HG03064 (cell line): Measurements from ENCODE around the gene CEP290.

Experiments used
- ATAC-seq: cut with Tn5 transposase; IDR thresholded peaks from one replicate; pipeline ENCODE4 v1.9.1; 2021; ENCODE audit warnings: low read depth; ENCODE audit not compliant: unreplicated experiment

Gene CEP290, protein sequence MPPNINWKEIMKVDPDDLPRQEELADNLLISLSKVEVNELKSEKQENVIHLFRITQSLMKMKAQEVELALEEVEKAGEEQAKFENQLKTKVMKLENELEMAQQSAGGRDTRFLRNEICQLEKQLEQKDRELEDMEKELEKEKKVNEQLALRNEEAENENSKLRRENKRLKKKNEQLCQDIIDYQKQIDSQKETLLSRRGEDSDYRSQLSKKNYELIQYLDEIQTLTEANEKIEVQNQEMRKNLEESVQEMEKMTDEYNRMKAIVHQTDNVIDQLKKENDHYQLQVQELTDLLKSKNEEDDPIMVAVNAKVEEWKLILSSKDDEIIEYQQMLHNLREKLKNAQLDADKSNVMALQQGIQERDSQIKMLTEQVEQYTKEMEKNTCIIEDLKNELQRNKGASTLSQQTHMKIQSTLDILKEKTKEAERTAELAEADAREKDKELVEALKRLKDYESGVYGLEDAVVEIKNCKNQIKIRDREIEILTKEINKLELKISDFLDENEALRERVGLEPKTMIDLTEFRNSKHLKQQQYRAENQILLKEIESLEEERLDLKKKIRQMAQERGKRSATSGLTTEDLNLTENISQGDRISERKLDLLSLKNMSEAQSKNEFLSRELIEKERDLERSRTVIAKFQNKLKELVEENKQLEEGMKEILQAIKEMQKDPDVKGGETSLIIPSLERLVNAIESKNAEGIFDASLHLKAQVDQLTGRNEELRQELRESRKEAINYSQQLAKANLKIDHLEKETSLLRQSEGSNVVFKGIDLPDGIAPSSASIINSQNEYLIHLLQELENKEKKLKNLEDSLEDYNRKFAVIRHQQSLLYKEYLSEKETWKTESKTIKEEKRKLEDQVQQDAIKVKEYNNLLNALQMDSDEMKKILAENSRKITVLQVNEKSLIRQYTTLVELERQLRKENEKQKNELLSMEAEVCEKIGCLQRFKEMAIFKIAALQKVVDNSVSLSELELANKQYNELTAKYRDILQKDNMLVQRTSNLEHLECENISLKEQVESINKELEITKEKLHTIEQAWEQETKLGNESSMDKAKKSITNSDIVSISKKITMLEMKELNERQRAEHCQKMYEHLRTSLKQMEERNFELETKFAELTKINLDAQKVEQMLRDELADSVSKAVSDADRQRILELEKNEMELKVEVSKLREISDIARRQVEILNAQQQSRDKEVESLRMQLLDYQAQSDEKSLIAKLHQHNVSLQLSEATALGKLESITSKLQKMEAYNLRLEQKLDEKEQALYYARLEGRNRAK (N-terminal part only)

DNA sequence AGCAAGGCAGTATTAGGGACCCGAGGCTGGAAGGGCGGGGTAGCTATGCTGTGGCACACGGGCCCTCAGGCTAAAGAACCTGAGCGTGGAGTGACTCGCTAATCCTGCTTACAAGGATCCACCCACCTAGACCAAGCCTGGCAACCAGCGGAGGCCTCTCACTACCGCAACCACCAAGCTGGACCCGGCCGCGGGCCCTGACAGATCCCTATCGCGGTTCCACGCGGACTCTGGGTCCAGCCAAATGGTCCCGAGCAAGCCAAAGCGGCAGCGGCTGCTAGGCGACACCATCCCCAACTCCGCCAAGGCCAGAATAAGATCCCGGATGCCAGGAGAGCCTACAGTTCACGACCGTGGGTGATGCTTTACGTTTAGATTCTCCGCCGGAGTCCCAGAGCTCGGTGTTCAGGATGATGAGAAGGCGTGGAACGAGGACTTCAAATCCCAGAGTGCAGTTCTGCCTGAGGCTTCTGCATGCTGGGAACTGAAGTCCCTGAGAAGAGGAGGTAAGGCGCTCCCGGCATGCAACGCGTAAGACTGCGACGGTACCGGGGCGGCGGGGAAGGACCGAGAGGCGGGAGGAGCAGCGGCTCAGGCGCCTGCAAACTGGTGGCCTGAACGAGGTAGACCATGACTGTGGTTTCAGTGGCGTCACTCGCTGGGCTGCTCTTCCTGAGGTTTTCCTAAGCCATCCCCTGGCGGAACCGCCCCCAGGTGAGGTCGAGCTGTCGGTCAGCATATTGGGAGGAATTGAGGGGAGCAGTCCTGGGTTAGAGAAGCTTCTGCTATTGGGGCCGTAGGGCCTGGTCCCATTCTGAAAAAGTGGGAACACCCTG is at the start of gene CEP290, which contains the start of gene TMTC3:
Gene CEP290 (minus strand): TSS at position 315 of the 836 bp plus-strand sequence. CDS start 781 bp downstream, outside the sequence.
Gene TMTC3 (plus strand): TSS at position 534 of the 836 bp plus-strand sequence. CDS start 6,009 bp downstream, outside the sequence.
- peak; percentile 94 for ATAC-seq

DNA sequence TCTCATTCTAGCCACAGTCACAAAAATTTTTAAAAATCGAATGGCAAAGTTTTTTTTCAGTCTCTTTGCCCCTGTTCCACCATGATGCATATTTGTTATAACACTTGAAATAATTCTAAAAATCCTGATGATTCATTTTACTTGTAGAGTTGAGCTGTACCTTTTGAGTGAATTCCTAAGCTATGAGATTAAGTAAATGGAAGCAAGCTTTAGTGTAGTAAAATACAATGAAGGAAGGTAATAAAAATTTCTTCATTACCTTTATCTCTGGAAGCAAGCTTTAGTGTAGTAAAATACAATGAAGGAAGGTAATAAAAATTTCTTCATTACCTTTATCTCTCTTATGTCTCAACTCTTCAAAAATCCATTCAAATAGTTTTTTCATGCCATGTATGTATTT is 46.3 kb upstream of the CEP290 start:
- ATAC-seq, result no peak

DNA sequence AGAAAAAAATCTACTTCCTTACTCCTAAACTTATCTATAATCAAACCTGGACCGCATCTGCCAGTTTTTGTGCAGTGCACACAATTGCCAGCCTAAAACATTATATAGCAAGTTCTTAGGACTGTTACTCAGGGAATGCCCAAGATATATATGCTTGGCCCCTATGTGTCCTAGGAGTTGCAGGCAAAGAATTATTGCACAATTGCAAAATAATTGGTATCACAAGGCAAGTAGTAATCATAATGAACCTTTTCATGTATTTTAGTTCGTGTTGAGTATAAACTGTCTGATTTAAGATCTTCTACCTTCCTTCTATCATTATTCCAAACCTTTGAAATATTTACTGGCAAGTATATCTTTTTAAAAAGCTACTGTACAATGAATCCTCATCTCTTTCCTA is 45.7 kb upstream of the CEP290 start:
- no peak for ATAC-seq

DNA sequence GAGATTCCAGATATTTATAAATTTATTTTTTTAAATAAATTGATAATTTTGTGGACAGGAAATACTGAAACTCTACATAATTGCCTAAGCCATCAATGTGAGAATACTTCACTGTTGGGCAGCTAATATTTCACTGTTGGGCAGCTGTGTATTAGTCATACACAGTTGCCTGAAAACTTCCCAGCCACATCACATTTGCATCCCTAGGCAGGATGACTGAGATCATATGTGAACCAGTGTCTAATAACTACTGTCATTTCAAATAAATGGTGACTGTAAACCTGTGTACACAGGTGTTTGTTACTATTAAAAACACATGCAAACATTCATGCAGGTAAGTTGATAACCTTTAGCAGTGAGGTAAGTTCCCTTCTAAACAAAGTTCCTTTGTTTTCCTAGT is 44.1 kb upstream of the CEP290 start:
- ATAC-seq, result peak; percentile 87

DNA sequence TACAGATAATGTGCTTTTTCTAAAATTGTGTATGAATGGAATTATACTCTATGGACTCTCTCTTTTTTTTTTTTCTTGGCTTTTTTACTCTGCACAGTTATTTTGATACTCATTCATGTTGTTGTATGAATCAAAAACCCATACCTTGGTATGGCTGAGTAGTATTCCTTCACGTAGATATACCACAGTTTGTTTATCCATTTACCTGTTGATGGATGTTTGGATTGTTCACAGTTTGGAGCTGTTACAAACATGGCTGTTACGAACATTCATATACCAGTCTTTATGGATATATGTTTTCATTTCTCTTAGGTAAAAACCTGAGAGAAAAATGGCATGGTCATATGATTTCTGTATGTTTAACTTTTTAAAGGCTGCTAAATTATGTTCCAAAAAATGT is 43.4 kb upstream of the CEP290 start:
- no peak for ATAC-seq

DNA sequence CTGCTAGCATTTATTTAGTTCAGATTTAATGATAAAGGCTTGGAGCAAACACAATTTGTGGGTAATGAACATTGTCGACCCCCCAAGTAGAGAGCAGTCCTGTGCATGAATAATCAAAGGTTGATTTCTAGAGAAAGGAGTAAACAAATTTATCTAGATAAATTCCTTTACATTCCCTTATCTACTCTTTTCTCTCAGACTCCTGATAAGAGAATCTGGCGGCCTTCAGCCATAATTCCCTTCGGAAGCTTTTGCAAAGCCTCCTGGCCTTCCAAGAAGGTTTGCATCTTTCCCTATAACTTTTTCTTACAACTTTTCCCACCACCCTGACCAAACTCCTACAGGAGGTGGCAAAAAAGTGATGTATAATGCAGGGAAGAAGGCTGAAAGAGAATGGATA is 42.3 kb upstream of the CEP290 start:
- ATAC-seq, result no peak

DNA sequence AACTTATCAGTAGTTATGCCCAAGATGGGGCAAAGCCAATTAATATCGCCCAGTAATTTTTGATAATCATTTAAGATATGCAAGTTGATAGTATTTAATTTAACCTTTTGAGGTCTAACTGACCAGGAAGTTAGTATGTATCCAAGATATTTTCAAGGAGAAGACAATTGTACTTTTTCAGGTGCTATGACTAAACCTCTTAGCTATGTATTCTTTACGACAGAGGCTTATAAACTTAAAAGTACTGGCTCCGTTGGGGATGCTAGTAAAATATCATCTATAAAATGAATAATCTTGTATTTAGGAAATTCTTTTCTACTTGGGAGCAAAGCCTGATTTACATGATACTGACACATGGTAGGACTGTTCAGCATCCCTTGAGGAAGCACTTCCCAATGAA is 40.5 kb upstream of the CEP290 start:
- ATAC-seq, result no peak

DNA sequence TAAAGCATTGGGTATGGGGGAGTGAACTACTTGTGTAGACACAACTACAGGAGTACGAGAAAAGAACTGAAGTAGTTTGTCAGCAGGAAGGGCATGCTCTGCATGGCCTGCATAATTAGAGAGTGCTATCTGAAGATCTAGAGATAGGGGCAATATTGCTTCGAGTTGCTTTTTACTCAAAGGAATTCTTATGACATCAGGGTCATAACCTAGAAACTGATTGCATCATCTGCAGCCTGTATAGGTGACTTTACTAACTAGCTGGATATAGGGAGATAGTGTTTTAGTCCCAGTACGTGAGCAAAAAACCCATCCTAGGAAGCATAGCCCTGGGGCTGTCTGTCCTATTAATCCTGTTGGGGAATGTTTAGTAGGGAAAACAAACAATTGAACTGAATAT is 40.0 kb upstream of the CEP290 start:
- no peak for ATAC-seq

DNA sequence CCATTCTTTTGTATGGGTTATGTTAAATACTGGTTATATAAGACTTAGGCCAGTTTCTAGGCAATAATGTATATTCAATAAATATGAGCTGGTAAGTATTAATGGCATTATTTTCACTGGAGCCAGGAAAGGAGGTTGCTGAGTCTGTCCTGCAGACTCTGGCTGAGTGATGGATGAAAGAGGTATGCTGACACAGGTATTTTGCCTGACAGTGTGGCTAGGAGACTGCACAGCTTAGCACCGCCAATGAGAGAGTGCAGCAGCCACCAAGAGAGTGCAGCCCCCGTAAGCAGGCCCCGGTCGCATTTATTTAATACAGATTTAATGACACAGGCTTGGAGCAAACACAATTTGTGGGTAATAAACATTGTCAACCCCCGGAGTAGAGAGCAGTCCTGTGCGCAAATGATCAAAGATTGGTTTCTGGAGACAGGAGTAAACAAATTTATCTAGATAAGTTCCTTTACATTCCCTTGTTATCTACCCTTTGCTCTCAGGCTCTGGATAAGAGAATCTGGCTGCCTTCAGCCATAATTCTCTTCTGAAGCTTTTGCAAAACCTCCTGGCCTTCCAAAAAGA is 37.6 kb upstream of the CEP290 start:
- ATAC-seq, result no peak

DNA sequence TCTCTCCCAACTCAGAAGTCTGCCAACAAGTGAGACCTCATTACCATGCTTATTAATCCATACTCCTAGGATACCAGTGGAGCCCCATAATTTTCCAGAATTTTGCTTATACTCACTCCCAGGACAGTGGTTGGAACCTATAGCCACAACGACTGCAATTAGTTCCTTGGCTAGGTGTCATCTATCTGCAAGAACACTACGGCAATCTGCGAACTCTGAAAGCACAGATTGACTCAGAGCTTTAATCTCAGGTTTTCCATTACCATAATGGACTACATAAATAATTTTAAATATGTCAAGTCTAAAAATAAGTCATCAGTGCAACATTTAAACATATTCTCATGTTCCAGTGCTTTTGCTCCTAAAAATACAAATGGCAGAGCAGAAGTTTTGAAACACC is 33.7 kb upstream of the CEP290 start:
- no peak for ATAC-seq

DNA sequence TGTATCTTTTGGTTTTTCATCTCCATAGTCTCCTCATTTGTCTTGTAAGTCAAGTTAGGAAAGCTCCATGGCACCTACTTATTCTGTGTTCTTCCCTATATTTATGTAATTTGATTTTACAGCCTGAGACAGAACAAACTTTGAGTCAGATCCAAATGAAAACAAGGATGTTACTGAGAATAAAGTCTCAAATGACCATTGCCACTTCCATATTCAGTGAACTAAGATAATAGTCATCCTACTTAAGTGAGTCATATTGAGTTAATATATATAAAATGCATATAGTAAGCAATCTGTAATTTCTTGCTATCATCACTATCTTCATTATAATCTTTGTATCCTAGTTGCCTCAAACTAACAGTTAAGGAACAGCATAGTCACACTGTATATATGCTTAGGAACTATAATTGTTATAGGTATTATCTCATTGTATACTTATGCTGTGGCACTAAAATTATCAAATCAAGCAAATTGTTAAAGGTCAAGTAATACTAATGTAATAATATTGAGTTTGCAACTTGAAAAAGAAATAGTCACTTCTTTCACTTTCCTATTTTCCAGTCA is 31.0 kb upstream of the CEP290 start:
- ATAC-seq, result no peak

DNA sequence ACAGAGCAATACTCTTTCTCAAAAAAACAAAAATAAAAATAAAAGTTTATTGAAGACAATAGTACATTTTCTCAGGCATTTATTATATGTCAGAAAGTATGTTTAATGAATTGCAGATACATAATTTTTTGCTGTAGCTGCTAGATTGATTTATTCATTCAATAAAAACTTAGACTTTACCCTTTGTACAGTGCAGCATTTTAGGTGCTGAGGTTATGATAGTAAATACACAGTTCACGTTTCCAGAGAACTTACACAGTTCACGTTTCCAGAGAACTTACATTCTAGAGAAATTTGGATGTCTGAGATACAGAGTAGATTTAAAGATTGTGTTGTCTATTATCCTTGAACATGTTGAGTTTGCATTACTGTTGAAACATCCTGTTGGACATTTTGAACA is 25.5 kb upstream of the CEP290 start:
- ATAC-seq, result no peak

DNA sequence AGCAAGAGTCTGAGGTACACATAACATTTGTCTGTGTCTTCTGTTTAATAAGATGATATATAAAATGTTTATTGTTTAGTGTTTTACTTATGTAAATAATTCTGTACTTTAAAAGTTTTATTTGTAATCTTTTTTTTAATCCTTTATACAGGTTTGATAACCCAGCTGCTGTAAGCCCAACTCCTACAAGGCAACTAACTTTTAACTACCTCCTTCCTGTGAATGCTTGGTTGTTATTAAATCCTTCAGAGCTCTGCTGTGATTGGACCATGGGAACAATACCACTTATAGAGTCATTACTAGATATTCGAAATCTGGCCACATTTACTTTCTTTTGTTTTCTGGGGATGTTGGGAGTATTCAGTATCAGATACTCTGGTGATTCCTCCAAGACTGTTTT is 24.3 kb upstream of the CEP290 start:
- no peak for ATAC-seq

DNA sequence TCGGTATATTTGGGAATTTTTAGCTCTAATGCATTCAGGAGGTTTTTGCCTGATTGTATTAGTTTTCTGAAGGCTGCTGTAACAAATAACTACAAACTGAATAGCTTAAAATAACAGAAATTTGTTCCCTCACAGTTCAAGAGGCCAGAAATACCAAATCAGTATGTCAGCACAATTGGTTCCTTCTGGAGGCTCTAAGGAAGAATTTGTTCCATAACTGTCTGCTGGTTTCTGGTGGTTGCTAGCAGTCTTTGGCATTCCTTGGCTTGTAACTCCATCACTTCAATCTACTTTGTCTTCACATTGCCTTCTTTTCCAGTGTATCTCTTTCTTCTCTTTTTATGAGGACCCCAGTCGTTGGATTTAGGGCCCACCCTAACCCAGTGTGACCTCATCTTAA is 21.5 kb upstream of the CEP290 start:
- ATAC-seq, result no peak

DNA sequence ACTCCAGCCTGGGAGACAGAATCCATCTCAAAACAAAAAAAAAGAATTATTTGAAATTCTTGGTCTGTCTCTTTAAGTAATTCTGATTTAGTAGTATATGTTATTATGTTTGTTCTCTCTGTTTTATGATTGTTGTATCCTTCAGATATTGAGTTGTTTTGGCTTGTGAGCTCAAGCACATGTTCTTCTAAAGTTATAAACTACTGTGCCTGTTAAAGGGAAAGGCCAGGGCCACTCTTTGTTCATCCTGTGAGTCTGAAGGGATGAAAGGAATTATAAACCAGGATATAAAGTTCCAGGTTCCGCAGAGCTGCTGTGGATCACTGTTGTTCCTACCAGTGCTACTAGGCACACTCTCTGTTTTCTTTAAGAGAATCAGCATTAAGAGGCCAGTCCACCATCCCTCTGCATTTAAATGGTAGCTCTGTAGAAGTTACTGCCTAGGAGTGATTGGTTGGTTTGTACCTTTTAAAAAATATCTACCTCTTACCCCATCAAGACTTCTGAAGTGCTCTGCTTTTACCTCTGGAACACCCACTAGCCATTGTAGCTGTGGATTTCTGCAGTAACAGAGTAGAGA is 14.3 kb upstream of the CEP290 start:
- no peak for ATAC-seq

DNA sequence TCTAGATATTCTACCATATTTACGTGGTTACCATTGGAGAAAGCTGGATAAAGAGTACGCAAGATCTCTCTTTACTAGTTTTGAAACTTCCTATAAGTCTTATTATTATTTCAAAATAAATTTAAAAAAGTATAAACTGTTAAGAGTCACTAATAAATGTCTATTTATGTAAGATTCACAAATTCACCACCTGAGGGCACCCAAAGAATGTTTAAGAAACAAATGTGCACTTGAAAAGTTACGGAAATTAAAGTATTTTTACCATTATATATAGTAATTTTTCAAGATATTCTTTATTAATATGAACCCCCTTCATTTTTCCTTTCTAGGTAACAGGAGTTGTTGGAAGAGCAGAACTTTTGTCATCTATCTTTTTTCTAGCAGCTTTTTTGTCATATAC is 12.1 kb upstream of the CEP290 start:
- no peak for ATAC-seq

DNA sequence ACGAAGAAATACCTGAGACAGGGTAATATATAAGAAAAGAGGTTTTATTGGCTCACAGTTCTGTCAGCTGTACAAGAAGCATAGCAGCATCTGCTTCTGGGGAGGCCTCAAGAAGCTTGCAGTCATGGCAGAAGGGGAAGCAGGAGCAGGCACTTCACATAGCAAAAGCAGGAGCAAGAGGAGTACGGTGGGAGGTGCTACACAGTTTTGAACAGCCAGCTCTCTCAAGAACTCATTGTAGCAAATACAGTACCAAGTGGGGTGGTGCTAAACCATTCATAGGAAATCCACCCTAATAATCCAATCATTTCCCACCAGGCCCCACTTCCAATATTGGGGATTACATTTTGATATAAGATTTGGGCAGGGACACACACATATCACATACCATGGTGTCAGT is 8.2 kb upstream of the CEP290 start:
- no peak for ATAC-seq

DNA sequence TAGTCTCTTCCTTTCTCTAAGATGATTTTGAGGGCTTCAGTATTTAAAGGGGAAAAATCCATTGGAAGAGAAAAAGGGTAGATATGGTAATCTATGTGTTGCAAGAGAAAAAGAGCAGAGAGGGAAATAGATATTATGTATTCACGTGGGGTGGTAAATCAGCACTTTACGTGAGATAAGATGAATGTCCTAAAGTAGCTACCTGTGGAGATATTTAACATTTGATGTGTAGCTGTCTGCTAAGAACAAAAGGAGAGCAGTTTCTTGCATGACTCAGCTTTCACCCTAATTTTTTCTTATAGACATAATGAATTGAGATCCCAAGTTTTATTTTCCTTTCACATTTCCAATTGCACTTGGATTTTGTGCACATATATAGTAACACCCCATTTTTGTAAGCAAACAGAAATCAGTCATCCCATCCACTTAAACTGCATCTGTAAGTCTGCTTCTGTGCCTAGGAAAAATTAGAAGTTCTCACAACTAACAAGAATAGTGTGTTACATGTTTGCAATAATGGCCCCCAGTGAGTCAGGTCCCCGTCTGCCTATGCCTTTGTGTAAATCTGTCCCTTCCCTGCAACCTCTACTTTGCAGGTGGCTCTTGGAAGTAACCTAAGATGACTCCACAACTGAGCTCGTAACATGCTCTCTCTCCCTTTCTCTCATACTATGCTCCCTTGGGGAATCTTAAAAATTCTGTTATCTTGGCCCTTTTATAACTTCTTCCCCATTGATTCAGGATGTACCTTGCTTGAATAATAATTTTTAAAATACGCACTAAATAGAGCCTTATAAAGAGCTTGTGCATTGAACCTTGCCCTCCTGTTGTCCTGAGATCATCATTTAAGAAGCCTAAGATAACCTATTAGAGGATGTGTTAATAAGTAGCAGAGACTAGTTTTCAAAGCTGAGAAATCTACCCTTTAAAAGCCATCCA is 3.9 kb upstream of the CEP290 start:
- no peak for ATAC-seq
